Measurements from ENCODE around the gene PGM2L1. TPM values are rescaled to one million over a fixed set of nuclear protein-coding genes. Genes with fewer than 3 reads are reported as not detected.

The PGM2L1 gene
- 97.2 TPM for total RNA-seq (ENCODE audit: unreplicated experiment)
- long read RNA-seq, full-length matches to known transcripts: 57 of 76 reads
- long read RNA-seq, partial matches to known transcripts: 9 of 76 reads
- long read RNA-seq, other reads (novel, unspliced or antisense): 10 of 76 reads

DNA sequence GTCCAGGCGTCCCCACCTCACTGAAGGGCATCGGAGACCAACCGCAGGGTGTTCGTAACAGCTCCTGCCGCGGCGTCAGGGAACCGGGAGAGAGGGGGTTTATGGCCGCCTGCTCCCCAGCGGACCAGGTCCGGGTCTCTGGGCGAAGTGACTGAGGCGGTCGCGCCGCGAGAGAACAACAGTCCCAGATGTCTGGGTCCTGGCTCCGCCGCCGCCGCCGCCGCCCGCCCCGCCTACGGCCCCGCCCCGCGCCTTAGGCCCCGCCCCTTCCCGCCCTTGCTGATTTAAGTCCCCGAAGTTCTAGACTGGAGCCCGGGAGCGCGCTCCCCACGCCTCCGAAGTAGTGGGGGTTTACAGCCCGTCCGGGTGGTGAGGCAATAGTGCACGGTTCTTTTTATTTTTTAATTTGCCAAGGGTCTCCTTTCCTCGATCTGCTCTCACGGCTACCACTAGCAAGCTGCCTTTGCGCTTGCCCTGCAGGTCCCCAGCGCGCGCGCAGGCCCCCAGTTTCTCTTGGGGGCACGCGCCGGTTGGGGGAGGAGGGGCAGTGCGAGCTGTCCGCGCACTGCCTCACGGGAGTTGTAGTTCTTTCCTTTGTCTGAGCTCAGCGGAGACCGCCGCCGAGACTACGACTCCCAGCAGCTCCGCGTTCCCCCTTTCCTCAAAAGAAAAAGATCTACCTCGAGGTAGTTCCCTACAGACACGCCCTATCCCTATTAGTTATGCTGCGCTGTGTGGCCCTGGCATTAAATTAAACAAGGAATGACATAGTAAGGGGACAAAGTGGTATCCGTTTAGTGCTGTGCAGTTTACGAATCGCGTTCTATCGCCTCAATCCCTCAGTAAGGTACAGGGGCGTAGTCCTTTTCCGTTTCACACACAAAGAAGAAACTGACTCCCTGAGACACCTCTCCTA, at the start of gene PGM2L1:
Gene PGM2L1 (minus strand): TSS at position 190 of the 916 bp plus-strand sequence. CDS start 272 bp downstream, outside the sequence.
- peak within 1 kb of the TSS; percentile 99 for H3K4me3 Mint-ChIP-seq (ENCODE audit: unreplicated experiment)
- H3K27ac Mint-ChIP-seq (ENCODE audit: unreplicated experiment): peak within 1 kb of the TSS; percentile 99
- peaks cover 12% of the 10 kb centered on the region for H3K9me3 Mint-ChIP-seq (ENCODE audit: unreplicated experiment)
- peaks cover 17% of the 10 kb centered on the region for H3K4me1 Mint-ChIP-seq (ENCODE audit: low read depth, unreplicated experiment)
- no peaks in the 10 kb centered on the region for H3K36me3 Mint-ChIP-seq (ENCODE audit: unreplicated experiment)
- H3K27me3 Mint-ChIP-seq (ENCODE audit: unreplicated experiment): peaks cover 14% of the 10 kb centered on the region
- peak; percentile 93 for DNase-seq
- TF ChIP-seq, protein P1, sequence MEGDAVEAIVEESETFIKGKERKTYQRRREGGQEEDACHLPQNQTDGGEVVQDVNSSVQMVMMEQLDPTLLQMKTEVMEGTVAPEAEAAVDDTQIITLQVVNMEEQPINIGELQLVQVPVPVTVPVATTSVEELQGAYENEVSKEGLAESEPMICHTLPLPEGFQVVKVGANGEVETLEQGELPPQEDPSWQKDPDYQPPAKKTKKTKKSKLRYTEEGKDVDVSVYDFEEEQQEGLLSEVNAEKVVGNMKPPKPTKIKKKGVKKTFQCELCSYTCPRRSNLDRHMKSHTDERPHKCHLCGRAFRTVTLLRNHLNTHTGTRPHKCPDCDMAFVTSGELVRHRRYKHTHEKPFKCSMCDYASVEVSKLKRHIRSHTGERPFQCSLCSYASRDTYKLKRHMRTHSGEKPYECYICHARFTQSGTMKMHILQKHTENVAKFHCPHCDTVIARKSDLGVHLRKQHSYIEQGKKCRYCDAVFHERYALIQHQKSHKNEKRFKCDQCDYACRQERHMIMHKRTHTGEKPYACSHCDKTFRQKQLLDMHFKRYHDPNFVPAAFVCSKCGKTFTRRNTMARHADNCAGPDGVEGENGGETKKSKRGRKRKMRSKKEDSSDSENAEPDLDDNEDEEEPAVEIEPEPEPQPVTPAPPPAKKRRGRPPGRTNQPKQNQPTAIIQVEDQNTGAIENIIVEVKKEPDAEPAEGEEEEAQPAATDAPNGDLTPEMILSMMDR (IDR thresholded peaks at IDR 0.05; ENCODE audit: partially characterized antibody, unreplicated experiment): no peak

DNA sequence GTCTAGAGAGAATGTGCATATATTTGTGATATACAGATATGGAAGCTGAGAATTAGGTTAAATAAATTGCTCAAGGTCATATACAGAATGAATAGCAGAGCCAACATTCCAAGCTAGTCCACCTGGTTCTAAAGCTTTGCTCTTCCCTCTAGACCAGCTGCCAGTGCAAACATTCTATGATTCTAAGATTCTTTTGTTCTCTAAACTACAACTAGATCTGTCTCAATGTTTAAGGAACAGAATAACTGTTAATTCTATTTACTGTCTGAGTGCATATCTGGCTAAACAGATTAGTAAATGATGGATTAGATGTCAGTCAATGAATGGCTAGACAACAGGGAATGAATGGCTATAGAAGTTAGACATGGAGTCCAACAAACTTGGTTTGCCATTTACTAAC, 49.5 kb upstream of the PGM2L1 start:
- Mint-ChIP-seq H3K27ac (ENCODE audit: unreplicated experiment) (no peak overlapping the region), H3K9me3 (ENCODE audit: unreplicated experiment) (no peaks in the 10 kb centered on the region), H3K4me1 (ENCODE audit: low read depth, unreplicated experiment) (peaks cover 20% of the 10 kb centered on the region), H3K36me3 (ENCODE audit: unreplicated experiment) (no peaks in the 10 kb centered on the region), H3K27me3 (ENCODE audit: unreplicated experiment) (no peaks in the 10 kb centered on the region), H3K4me3 (ENCODE audit: unreplicated experiment) (no peak overlapping the region)
- TF ChIP-seq, protein P1 (IDR thresholded peaks at IDR 0.05; ENCODE audit: partially characterized antibody, unreplicated experiment): no peak
- no peak for DNase-seq

DNA sequence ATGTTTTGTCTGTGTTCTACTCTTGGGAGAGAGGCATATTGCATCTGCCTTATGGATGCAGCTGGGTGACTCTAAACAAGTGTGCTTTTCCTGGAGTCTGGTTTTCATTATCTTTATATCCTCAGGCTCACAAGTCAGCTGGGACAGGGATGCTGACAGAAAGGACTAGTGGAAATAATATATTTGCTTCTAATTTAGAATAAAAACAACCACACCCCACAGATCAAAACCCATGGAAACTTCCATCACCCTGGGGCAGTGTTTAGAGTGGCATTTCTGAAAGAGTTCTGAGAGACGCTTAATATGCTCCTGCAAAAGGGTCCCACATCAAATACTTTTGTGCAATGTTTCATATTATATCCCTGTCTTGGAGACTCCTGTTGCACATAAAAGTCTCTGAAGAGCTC, 48.3 kb upstream of the PGM2L1 start:
- H3K4me1 Mint-ChIP-seq (ENCODE audit: low read depth, unreplicated experiment): peaks cover 20% of the 10 kb centered on the region
- H3K9me3 Mint-ChIP-seq (ENCODE audit: unreplicated experiment): no peaks in the 10 kb centered on the region
- H3K36me3 Mint-ChIP-seq (ENCODE audit: unreplicated experiment): no peaks in the 10 kb centered on the region
- no peak for DNase-seq
- H3K27ac Mint-ChIP-seq (ENCODE audit: unreplicated experiment): no peak overlapping the region
- no peaks in the 10 kb centered on the region for H3K27me3 Mint-ChIP-seq (ENCODE audit: unreplicated experiment)
- TF ChIP-seq, protein P1 (IDR thresholded peaks at IDR 0.05; ENCODE audit: partially characterized antibody, unreplicated experiment): no peak
- H3K4me3 Mint-ChIP-seq (ENCODE audit: unreplicated experiment): no peak overlapping the region

DNA sequence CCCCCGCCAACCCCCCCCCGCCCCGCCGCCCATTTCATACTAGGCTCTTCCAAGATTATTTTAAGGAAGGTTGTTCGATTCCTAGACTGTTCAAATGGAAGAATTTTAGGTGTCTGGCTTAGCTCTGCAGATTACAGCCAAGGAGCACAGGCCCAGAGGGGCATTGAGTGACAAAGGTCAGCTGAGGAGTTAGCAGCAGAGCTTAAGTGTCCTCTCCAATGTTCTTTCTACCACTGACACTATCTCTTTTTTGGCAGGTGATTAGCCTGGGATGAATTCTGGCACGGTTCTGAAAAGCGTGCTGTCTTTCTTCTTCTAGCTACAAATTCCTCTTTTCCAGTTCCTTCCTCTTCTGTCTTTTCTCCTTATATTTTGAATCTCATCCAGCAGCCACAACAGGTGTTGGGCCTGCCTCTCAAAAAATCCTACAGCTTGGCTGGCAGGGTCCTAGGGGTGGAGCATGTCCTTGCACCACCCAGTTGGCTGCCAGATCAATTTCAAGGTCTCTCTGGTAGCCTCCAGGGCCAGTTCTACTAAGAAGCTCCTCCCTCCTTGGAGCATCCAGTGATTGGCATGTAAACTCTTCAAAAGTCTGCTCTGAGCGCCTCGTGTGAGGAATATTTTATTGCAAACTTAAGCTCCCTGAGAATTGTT, 46.1 kb upstream of the PGM2L1 start:
- Mint-ChIP-seq H3K4me1 (ENCODE audit: low read depth, unreplicated experiment) (peaks cover 17% of the 10 kb centered on the region), H3K27me3 (ENCODE audit: unreplicated experiment) (no peaks in the 10 kb centered on the region), H3K4me3 (ENCODE audit: unreplicated experiment) (no peak overlapping the region), H3K36me3 (ENCODE audit: unreplicated experiment) (no peaks in the 10 kb centered on the region), H3K27ac (ENCODE audit: unreplicated experiment) (no peak overlapping the region), H3K9me3 (ENCODE audit: unreplicated experiment) (no peaks in the 10 kb centered on the region)
- TF ChIP-seq, protein P1 (IDR thresholded peaks at IDR 0.05; ENCODE audit: partially characterized antibody, unreplicated experiment): no peak
- no peak for DNase-seq
